ENCODE data around the gene FBXW10B.
"Not testable (repeated sequence)": the region's sequence is repeated elsewhere in the genome, so short reads cannot be mapped to it uniquely, and the experiment has no call there.

GRCh38 chr17:15590844-15591243 lies 28.7 kb downstream of the FBXW10B start:
- TF ChIP-seq CTCF (IDR thresholded peaks at IDR 0.05 in 8 of 11, conservative IDR thresholded peaks at IDR 0.05 in 3 of 11); POLR2A (IDR thresholded peaks at IDR 0.05): not testable (repeated sequence)
